Activated T-cell treated with anti-CD3 and anti-CD28 coated beads for 1 hour (primary cell): ENCODE results near the gene COL23A1.

Experiments used
- DNase-seq: peaks from one replicate; pipeline ENCODE4 v3.0.0-alpha.2; 2020; ENCODE audit warnings: low read depth

Gene COL23A1

GRCh38 chr5:178357678-178358077 is 232.5 kb downstream of the COL23A1 start:
- no peak for DNase-seq

GRCh38 chr5:178357121-178357521 is 233.1 kb downstream of the COL23A1 start:
- no peak for DNase-seq

GRCh38 chr5:178356431-178356872 is 233.7 kb downstream of the COL23A1 start:
- no peak for DNase-seq

DNA sequence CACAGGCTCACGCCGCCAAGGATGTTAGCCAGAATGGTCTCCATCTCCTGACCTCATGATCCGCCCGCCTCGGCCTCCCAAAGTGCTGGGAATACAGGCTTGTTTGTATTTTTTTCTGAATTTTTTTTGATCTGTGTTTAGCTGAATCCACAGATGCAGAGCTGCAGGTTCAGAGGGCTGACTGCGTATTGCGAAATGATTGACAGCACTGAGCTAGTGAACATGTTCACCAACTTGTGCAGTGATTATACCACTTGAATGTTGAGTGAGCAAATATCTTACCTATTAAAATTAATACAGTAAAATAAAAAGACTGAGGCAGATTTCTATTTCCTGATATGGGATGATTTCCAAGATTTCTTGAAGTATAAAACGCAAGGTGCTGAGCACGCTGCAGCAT is 234.5 kb downstream of the COL23A1 start:
- no peak for DNase-seq

DNA sequence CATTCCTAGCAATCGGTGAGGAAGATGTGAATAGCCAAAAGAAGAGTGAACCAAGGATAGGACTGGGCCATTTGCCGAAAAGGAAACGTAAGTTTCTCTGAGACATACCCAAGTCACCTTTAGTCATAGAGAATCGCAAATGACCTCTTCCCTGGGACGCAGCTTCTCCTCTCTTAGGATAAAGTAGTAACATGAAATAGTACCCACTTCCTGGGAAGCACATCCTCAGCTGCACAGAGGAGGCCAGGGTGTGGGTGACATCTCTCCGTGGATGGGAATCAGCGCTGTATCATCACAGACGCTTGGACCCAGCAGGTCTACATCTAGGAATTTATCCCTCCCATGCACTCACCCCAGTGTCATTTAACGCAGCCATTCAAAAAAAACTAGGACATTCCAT is 236.7 kb downstream of the COL23A1 start:
- no peak for DNase-seq

DNA sequence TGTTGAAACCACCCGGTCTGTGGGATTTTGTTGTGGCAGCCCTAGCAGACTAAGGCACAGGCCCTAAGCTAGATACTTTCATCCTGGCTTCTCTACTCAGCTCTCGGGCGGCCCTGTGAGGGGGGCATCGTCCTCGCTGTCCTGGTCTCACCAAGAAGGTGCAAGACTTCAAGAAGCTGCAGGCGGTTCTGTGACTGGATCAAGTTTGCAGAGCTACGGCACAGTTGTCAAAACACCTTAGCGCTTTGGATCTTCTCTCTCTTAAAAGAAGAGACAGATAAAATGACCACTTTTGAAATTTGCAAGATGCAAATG is 238.2 kb downstream of the COL23A1 start:
- no peak for DNase-seq

- no peak for DNase-seq
Measured at GRCh38 chr5:178351221-178352034, 238.8 kb downstream of the COL23A1 start.

GRCh38 chr5:178350361-178351220 is 239.6 kb downstream of the COL23A1 start:
- no peak for DNase-seq

DNA sequence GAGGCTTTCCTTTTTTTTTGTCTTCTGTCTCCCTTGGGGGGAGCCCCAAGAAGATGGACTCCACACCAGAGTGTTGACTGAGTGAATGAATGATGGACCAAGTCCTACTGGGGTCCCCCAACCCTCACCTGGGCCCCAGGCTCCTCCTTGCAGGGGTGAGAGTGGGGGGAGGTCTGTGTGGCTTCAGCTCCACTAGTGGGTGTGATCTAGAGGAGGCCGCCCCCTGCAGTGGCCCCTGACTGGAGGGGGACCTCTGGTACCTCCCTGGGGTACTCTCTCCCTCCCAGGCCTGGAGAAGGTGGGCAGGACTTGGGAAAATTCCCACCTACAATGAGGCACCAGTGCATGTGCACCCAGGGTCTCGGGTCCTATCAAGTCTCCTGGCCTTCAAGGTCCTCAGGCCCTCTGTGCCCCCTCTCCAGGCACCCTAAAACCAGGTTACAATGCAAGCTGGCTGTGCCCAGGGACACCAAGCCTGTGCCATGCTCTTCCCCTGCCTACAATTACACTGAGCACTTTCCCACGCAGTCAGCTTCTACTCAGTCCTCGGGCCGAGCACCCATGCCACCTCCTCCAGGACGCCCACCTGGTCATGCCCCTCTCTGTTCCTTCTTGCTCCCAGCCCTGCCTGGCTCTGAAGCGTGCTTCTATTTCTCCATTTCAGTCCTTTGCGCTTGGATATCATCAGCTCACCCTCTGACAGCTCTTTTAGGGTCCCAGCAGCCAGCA is 240.4 kb downstream of the COL23A1 start:
- DNase-seq: no peak

DNA sequence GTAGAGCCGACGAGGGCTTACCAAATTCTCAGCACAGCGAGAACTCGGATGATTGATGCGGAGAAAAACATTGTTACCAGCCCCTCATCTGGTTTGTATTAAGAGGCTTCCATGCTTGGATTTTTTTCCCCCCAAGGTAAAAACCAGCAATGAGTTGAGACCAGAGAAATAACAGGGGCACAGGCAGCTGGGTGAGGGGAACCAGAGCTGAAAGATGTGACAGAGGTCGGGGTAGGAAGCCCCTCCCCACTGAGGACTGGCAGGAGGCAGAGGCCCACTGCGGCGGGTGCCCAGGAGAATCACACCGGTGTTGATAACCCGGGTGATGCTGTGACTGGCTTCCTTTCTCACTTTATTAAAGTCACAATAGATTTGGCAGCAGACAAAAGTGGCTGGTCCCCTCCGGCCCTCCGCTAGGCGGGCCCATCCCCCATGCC is 241.1 kb downstream of the COL23A1 start:
- DNase-seq: no peak

DNA sequence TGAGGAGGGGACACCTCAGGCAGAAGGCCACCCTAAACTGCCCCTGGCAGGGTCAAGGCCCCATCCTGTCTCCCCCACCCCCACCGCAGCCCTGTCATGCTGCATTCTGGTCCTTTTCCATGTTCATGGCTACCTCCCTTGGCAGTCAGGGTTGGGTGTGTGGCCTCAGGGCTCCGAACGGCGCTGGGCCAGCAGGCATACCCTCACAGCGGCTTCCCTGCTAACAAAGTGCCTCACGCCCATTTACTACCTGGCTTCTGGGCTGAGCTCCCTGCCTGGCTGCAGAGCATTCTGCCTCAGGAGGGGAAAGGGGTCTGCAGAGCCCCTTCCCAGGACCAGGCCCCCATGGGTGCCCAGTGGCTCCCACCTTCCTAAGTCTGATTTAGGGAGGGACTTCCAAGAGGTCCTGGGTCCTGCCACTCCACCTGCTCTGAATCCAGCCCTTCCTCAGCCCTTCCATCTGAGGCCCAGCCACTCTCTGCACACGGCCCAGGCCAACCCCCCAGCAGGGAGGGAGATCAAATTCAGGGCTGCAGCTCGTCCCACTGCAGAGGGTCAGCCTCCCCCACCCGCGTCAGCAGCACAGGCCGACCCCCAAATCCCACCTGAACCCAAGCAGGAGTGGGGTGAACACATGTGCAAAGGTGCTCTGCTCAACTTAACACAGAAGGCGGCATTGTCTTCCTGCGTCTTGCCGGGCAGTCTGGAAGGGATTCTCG is 241.7 kb downstream of the COL23A1 start:
- no peak for DNase-seq

GRCh38 chr5:178347956-178348355 is 242.2 kb downstream of the COL23A1 start:
- DNase-seq: no peak

- DNase-seq: no peak
Measured at GRCh38 chr5:178346607-178347334, 243.4 kb downstream of the COL23A1 start.

- no peak for DNase-seq
Measured at GRCh38 chr5:178343306-178343705, 246.9 kb downstream of the COL23A1 start.

DNA sequence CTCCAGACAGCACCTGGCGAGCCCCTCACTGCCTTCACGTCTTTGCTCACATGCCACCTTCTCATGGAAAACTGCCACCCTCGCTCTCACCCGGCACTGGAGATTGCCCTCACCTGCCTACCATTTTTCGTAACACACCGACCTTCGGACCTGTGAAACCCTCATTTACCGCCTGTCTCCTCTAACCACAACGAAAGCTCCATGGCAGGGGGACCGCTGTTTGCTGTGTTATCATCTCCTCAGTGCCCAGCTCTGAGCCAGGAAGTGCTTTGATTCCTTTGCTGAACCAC is 248.4 kb downstream of the COL23A1 start:
- DNase-seq: no peak

DNA sequence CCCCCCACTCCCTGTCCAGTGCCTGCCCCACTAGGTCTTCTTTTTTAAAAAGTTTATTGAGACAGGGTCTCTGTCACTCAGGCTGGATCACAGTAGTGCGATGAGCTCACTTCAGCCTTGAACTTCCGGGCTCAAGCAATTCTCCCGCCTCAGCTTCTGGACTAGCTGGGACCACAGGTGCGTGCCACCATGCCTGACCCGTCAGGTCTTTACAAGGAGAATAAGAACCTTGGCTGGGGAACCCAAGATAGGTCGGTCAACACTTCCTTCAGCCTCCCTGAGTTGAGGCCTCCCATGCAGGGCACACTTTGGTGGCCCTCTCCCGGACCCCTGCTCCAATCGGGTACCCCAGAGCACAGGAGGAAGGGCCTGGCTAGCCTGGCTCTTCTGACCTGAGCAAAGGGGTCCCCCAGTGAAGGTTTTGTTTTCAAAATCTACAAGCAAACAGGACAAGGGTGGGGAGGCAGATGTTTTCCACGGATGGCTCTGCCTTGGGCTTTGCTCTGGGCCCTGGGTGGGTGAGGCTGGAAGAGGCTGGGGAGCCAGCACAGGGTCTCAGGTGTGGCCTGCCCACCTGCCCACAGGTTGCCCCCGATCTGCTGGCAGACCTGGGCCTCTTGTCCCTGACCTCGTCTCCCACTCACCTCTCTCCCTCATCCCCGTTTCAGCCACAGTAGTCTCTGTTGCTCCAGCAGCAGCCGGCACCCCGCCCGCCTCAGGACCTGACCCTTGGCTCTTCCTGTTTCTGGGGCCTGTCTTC is 248.9 kb downstream of the COL23A1 start:
- DNase-seq: no peak

DNA sequence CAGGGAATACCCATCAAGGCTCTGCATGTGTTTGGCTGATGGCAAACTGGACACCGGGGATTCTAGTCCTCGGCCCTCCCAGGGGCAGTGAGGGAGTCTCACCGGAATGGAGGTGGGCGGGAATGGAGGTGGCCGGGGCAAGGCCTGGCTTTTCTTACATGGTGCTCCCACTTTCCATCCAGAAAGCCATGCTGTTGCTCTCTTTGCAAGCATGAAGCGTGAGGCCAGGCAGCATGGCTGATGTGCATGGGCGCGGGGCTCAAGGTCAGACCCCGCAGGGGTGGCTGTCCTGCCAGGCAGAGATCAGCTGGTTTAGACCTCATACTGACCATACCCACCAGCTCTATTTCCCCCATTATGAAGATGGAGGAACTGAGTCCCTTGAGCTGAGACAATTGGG is 249.6 kb downstream of the COL23A1 start:
- DNase-seq: no peak

DNA sequence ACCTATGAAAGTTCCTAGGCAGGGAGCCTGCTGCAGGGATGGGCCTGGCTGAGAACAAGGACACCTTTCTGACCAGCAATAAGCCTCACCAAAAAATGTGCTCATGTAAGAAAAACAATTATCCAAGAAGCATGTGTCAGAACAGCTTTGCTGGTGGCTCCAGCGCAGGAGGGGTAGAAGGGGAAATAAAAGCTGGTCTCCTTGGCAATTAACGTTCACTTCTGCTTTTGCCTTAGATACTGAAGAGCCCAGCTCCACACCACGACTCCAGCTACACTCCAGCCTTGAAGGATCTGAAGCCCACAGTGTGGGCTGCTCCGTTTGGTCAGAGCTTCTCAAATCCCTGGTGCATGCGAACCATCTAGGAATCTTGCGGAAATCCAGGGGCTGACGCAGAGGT is 250.0 kb downstream of the COL23A1 start:
- DNase-seq: no peak

- DNase-seq: no peak
Measured at GRCh38 chr5:178339272-178339671, 250.9 kb downstream of the COL23A1 start.

DNA sequence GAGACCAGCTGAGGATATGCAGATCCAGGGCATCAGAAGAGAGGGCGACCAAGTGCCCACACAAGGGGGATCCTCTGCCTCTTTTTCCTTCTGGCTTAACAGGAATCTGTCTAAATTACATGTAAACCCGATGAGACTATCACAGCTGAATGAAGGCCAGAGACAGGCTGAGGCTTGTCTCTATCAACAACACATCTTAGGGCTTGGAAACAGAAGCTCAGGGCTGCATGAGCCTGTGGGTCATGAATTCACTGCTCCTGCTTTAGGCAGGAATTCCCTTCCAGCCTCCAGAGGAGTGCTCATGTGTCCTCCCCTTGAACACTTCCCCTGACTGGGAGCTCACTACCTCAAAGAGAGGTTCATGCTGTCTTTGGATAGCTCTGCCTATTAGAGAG is 251.4 kb downstream of the COL23A1 start:
- DNase-seq: no peak
